HCEC 1CT (cell line): ENCODE data around the gene SLC35G2.
A peak's percentile ranks its signal among the peaks of the same experiment; 100 is the strongest.
"Not testable (repeated sequence)": the region's sequence is repeated elsewhere in the genome, so short reads cannot be mapped to it uniquely, and the experiment has no call there.

ENCODE experiments used
- DNase-seq: peaks from one replicate; pipeline ENCODE4 v3.0.0-alpha.2; 2017

Gene SLC35G2

GRCh38 chr3:136835813-136836510, 17.0 kb downstream of the SLC35G2 start:
- peak; percentile 55 for DNase-seq

GRCh38 chr3:136836511-136837156, 17.7 kb downstream of the SLC35G2 start:
- DNase-seq = no peak

- peak; percentile 69 for DNase-seq
Measured at GRCh38 chr3:136838641-136839555, 20.0 kb downstream of the SLC35G2 start.

- DNase-seq = no peak
Measured at GRCh38 chr3:136839556-136839931, 20.6 kb downstream of the SLC35G2 start.

DNA sequence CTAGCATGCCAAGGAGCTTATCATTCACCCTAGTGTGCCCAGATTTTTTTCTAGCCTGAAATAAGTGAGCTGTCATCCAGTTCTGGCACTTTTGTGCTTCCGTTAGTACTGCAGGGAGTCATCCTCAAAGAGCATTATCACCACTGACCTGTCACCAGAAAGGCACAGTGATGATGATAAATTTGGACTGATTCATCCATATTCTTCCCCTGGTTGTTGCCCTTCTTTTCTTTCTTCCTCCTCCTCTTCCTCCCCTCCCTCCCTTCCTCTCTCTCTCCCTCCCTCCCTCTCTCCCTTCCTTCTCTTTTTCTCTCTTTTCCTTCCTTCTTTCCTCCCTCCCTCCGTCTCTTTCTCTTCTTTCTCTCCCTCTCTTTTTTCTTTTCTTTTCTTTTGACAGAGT, 21.3 kb downstream of the SLC35G2 start:
- DNase-seq = no peak

DNA sequence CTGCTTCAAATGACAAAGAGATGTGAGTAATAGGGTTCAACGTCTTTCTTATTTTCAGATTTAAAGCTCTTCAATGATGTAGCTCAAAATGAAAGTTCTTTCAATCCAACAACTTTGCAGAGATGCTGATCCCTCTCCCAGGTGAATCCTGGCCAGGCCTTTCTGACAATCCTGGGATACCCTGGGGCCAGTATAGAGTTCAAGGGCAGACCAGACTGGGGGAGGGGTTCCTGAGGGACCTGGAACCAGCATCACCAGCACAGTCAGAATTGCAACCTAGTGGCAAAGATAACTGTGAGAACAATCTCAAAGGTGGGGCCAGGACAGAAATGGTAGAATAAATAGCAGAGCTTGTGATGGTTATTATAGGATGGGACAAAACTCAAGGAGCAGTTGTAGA, 23.4 kb downstream of the SLC35G2 start:
- DNase-seq = no peak

DNA sequence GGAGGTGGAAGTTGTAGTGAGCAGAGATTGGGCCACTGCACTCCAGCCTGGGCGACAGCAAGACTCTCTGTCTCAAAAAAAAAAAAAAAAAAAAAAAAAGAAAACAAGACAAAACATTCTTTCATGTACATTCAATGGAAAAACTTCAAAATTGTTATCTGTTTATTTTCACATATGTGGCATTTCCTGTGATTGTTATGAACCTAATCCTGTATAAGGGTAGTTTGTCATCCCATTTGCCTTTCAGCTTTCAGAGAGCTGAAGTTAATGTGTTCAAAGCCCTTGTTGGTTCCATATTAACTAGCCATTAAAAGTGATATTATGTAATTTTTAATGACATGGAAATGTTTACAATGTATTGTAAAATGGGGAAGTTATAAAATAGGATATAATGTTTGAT, 25.8 kb downstream of the SLC35G2 start:
- no peak for DNase-seq

- no peak for DNase-seq
Measured at GRCh38 chr3:136852180-136852579, 33.3 kb downstream of the SLC35G2 start.

DNA sequence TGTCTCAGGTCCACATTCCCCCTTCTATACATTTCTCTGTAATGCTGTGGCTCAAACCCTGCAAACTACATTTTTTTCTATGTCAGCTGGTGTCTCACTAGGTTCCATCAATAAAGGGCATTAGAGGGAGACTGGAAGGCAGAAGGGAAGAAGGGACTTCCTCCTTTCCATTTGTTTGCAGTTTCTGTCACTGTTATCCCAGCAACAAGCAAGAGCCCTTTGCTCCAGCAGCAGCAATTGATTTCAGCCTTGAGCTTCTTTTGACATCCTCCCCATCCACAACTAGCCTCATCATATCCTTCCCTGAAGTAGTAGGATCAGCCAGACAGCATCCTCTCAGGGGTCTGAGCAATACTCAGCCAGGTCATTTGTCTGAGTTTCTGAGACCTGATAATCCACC, 37.7 kb downstream of the SLC35G2 start:
- DNase-seq = no peak

DNA sequence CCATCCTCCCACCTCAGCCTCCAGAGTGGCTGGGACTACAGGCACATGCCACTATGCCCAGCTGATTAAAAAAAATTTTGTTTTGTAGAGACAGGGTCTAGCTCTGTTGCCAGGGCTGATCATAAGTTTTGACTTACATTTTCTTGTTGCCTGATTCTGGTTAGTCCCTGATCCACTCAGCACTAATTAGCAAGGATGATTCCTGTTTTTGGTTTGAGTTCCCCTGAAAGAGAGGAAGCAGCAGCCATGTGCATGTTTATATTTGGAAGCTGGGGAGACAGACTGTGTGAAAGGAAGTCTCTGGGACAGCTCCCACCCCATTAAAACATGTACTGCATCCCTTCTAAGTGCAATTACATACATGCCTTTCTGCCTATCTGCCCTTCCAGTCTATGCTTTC, 39.5 kb downstream of the SLC35G2 start:
- DNase-seq = no peak

GRCh38 chr3:136860541-136860940, 41.6 kb downstream of the SLC35G2 start:
- DNase-seq = no peak

GRCh38 chr3:136861890-136862616, 43.1 kb downstream of the SLC35G2 start, which contains the start of gene NCK1:
Gene NCK1, plus strand, starts transcription at chr3:136862208. Its CDS starts 65,794 bp downstream, at chr3:136928002.
- DNase-seq = peak; percentile 98

- peak; percentile 46 for DNase-seq
Measured at GRCh38 chr3:136862617-136863322, 43.8 kb downstream of the SLC35G2 start.

DNA sequence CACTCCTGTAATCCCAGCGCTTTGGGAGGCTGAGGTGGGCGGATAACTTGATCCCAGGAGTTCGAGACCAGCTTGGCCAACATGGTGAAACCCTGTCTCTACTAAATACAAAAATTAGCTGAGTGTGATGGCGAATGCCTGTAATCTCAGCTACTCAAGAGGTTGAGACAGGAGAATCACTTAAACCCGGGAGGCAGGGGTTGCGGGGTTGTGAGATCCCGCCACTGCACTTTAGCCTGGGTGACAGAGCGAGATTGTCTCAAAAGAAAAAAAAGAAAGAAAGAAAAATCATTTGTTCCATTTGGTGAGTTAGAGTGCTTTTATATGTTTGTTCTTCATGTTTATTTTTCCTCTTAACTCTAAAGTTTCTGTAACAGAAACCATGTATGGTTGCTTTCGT, 50.4 kb downstream of the SLC35G2 start:
- DNase-seq = no peak

DNA sequence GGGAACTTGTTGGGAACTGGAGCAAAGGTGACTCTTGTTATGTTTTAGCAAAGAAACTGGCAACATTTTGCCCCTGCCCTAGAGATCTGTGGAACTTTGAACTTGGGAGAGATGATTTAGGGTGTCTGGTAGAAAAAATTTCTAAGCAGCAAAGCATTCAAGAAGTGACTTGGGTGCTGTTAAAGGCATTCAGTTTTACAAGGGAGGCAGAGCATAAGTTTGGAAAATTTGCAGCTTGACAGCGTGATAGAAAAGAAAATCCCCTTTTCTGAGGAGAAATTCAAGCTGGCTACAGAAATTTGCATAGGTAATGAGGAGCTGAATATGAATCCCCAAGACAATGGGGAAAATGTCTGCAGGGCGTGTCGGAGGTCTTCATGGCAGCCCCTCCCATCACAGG, 53.3 kb downstream of the SLC35G2 start:
- DNase-seq = not testable (repeated sequence)

- DNase-seq = not testable (repeated sequence)
Measured at GRCh38 chr3:136879510-136879909, 60.6 kb downstream of the SLC35G2 start.

- no peak for DNase-seq
Measured at GRCh38 chr3:136882571-136882970, 63.6 kb downstream of the SLC35G2 start.

DNA sequence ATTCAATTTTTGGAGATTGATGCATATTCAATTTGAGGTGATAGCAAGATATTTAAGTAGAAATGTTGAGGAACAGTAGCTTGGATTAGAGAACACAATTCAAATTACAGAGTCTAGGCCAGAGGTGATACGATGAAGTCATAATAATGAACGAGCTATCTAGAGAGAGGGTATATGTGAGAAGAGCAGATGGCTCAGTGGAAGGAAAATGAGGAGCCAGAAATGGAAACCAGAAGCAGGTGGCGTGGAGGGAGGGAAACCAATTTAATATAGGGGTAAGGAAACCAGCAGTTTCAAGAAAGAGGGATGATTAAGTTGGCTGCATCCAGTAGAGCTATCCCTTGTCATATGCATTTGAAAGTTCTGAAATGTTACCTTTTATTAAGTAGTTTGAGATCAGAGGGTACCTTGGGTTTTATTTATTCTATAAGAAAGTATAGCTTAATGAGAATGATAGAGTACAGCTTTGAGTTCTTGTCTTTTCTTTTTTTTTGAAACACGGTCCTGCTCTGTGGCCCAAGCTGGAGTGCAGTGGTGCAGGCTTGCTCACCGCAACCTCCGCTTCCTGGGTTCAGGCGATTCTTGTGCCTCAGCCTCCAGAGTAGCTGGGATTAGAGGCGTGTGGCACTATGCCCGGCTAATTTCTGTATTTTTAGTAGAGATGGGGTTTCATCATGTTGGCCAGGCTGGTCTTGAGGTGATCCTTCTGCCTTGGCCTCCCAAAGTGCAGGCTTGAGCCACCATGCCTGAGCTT, 65.2 kb downstream of the SLC35G2 start:
- DNase-seq = no peak

DNA sequence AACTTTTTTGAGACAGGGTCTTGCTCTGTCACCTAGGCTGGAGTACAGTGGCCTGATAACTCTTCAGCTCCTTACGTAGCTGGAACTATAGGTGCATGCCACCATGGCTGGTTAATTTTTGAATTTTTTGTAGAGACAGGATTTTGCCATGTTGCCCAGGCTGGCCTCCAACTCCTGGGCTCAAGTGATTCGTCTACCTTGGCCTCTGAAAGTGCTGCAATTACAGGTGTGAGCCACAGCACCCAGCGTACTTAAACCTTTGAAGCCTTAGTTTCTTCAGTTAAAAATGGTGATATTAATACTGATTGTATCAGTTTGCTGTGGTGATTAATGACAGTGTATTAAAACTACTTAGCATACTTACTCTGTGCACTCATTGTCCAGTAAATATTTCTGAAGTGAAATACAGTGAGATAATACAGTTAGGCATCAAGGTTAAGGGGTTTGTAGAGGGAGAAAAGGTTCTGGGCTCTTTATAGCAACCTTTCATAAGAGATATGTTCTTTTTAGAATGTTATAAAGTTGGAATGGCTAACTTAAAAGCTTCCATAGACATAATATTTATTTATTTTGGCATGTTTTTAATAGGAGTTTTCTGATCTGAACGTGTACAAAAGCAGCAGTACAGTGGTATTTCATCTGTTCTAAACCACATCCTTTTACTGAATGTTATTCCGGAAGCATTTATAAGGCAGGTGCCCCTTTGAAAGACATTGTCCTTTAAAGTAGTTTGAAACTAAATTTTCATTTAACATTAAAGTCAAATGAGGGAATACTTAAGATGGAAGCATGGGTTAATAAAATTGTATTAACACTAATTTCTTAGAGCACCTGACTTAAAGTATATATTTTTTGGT, 66.7 kb downstream of the SLC35G2 start:
- no peak for DNase-seq

DNA sequence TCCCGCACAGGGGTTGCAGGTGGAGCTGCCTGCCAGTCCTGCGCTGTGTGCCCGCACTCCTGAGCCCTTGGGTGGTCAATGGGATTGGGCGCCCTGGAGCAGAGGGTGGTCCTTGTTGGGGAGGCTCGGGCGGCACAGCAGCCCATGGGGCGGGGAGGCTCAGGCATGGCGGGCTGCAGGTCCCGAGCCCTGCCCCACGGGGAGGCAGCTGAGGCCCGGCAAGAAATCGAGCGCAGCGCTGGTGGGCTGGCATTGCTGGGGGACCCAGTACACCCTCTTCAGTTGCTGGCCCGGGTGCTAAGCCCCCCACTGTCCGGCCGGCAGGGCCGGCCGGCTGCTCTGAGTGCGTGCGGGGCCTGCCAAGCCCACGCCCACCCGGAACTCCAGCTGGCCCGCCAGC, 71.0 kb downstream of the SLC35G2 start:
- no peak for DNase-seq
